Thyroid gland (tissue), 4 donors: ENCODE measurements around the gene PPFIA3. TPM values are rescaled to one million over a fixed set of nuclear protein-coding genes. Genes with fewer than 3 reads are reported as not detected.

Experiments
- DNase-seq, 2 donors: peaks; one replicate each; pipeline ENCODE4 v3.0.0-alpha.2; 2019
- H3K27ac ChIP-seq, 3 donors: fragments of 200-600 bp; sonication (generic); 1 replicate in 2 of 3; 2 replicates in 1 of 3; pipeline ENCODE4 v1.5.1; 2016 to 2019; ENCODE audit warnings: mild to moderate bottlenecking in 1 of 3, moderate library complexity in 1 of 3
- H3K27me3 ChIP-seq: fragments of 200-600 bp; sonication (generic); one replicate; pipeline ENCODE4 v1.5.1; 2019
- H3K36me3 ChIP-seq, 2 donors: fragments of 200-600 bp; sonication (generic); one replicate each; pipeline ENCODE4 v1.5.1; 2016 to 2019
- H3K4me1 ChIP-seq, 2 donors: fragments of 200-600 bp; sonication (generic); one replicate each; pipeline ENCODE4 v1.5.1; 2017 to 2019
- H3K4me3 ChIP-seq, 3 donors: fragments of 200-600 bp; sonication (generic); replicated peaks in 1 of 3; 1 replicate in 2 of 3; 2 replicates in 1 of 3; pipeline ENCODE4 v1.5.1; 2016; ENCODE audit warnings: mild to moderate bottlenecking in 1 of 3
- H3K9me3 ChIP-seq: fragments of 200-600 bp; sonication (generic); one replicate; pipeline ENCODE4 v1.5.1; 2017
- CTCF ChIP-seq, 6 experiments: fragments of 200-600 bp in 3 of 6; fragments of 450-650 bp in 3 of 6; sonication (generic) in 3 of 6; IDR thresholded peaks; one replicate each; pipeline ENCODE4 v1.5.1; 2016 to 2019; ENCODE audit warnings: antibody characterized with exemption in 6 of 6, mild to moderate bottlenecking in 2 of 6, inconsistent platforms in 1 of 6, moderate library complexity in 1 of 6
- POLR2A ChIP-seq, 2 donors: fragments of 450-650 bp; IDR thresholded peaks; one replicate each; pipeline ENCODE4 v1.6.1; 2017; ENCODE audit warnings: antibody characterized with exemption in 2 of 2, mild to moderate bottlenecking in 2 of 2, moderate library complexity in 1 of 2
- WGBS, 2 donors: methylation state at CpG; one replicate each; pipeline ENCODE4 v1.1.5; 2017; 5-methylcytosine and 5-hydroxymethylcytosine counted together
- intact Hi-C: fragments of 100-400 bp; cut with DNase I; formaldehyde crosslinking; loops from one replicate; pipeline ENCODE4 v1.15.1; 2023
- total RNA-seq, 4 donors: library from RNA; depleted of rRNA; stranded (reverse); fragments of >200 nt; gene quantifications; one replicate each; pipeline ENCODE4 v1.2.3, GENCODE V29; 2016

The PPFIA3 gene
- total RNA-seq, 4 donors from 2014 or later, result 4.6 to 7.4 (median 5.3) TPM

DNA sequence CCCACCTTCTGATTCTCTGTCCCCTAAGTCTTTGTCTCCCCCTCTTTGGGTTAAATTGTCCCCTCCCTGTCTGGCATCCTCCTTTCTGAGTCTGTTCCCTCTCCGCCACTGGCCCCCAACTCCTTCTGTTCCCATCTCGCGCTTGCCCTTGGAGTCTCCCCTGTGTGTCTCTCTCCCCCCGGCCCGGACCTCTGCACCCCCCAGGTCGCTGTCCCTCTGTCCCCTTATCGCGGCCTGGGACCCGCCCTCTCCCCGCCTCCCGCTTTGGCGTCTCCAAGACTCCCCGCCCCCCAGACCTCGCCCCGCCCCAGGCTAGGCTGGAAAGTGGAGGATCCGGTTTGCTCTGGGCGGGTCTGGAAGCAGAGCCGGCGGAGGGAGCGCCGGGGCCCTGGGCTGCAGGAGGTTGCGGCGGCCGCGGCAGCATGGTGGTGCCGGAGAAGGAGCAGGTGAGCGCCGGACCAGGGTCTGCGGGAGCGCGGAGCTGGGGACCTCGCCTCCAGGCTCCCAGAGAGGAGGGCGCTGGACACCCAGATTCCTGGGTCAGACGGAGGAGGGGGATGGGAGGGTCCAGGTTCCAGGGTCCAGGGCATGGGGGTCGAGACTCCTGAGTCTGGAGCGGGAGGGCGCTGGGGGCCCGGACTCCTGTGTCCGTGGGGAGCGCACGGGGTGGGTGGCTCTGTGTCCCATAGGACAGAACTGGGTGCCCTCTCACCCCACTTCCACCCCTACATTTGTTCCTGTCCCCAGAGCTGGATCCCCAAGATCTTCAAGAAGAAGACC lies 38.3 kb downstream of the PPFIA3 start, which contains the start of gene TRPM4:
TRPM4 (plus strand) TSS at position 348 of the 780 bp plus-strand sequence; CDS start at position 423, 75 bp downstream.
- Histone ChIP-seq H3K27ac (peak within 1 kb of the TSS; percentile 55 to 84 (median 82)), H3K36me3 (no peaks in the 10 kb centered on the region), H3K4me1 (peaks cover 6 to 21% of the 10 kb centered on the region in 2 donors), H3K9me3 (no peaks in the 10 kb centered on the region), H3K4me3 (peak within 1 kb of the TSS; percentile 66 to 93 (median 82)), H3K27me3 (no peaks in the 10 kb centered on the region)
- peak; percentile 96 to 97 for DNase-seq
- intact Hi-C loops, result no loop called here
- TF ChIP-seq POLR2A (IDR thresholded peaks at IDR 0.05) (peak; percentile 2 to 88), CTCF (IDR thresholded peaks at IDR 0.05) (no peak)
- 1 to 2% methylated on average over 14 to 15 of the region's 41 CpGs for WGBS, 2 donors

DNA sequence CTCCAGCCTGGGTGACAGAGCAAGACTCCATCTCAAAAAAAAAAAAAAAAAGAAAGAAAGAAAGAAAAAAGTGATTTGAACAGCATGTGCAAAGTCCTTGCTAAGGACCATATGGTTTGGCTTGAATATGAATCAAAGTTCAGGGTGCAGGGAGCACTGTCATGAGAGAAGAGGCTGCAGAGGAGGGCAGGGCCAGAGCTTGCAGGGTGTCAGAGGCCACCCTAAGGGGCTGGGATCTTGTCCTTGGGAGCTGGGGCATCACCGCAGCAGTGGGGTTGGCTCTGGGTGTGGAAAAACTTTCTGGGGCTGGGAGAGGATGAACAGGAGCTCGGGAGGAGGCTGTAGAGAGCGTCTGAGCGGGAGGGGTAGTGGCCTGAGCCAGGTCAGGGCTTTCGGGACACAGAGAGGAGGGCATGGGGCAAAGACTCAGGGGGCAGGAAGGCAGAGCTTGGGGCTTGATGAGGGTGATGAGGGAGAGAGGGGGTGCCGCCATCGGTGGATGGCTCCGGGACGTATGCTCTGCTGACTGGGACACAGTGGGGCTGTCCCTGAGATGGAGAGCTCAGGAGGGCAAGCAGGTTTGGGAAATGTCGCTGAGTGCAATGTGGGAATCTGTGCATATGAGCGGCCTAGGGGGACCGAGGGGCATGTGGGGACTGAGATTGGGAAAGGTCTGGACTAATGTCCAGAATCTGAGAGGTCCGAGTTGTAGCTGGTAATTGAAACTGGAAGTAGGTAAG lies 41.3 kb downstream of the PPFIA3 start:
- Histone ChIP-seq H3K27ac (no peak overlapping the region), H3K4me1 (peaks cover 9 to 34% of the 10 kb centered on the region in 2 donors), H3K36me3 (no peaks in the 10 kb centered on the region), H3K4me3 (no peak overlapping the region), H3K9me3 (no peaks in the 10 kb centered on the region), H3K27me3 (no peaks in the 10 kb centered on the region)
- intact Hi-C loops, result no loop called here
- 90 to 91% methylated on average over 13 of the region's 13 CpGs for WGBS, 2 donors
- TF ChIP-seq CTCF (IDR thresholded peaks at IDR 0.05), result no peak
- DNase-seq, result no peak

DNA sequence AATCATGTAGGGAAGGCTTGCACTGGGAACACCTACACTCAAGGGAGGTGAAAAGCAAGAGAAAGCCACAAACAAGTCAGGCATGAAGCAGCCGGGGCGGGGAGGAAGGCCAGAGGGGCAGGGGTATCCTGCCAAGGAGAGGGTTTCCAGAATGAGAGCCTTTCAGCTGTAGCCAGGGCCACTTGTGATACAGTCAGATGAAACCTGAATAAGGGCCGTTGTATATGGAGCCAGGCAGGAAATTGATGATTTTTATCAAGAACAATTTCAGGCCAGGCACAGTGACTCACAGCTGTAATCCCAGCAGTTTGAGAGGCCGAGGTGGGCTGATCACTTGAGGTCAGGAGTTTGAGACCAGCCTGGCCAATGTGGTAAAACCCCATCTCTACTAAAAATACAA lies 42.6 kb downstream of the PPFIA3 start:
- H3K27me3 ChIP-seq, result no peaks in the 10 kb centered on the region
- H3K4me1 ChIP-seq, result peaks cover 12 to 38% of the 10 kb centered on the region in 2 donors
- 14 to 20% methylated on average over 4 of the region's 4 CpGs for WGBS, 2 donors
- DNase-seq, result peak; percentile 75 to 82
- H3K9me3 ChIP-seq, result no peaks in the 10 kb centered on the region
- H3K36me3 ChIP-seq, result no peaks in the 10 kb centered on the region
- H3K4me3 ChIP-seq, result no peak overlapping the region
- H3K27ac ChIP-seq, result peak overlapping the region; percentile 13 to 57 (median 51)
- TF ChIP-seq POLR2A (IDR thresholded peaks at IDR 0.05), result no peak
- TF ChIP-seq CTCF (IDR thresholded peaks at IDR 0.05), result no peak
- intact Hi-C loops, result no loop called here

GRCh38 chr19:49165111-49165750 lies 45.9 kb downstream of the PPFIA3 start:
- Histone ChIP-seq H3K9me3 (no peaks in the 10 kb centered on the region), H3K4me1 (peaks cover 12 to 29% of the 10 kb centered on the region in 2 donors), H3K4me3 (no peak overlapping the region), H3K27me3 (no peaks in the 10 kb centered on the region), H3K36me3 (peaks cover 0 to 3% of the 10 kb centered on the region in 2 donors), H3K27ac (peak overlapping the region; percentile 51 to 88 (median 72))
- 23 to 37% methylated on average over 18 to 24 of the region's 24 CpGs for WGBS, 2 donors
- intact Hi-C loops, result no loop called here
- TF ChIP-seq POLR2A (IDR thresholded peaks at IDR 0.05) (no peak), CTCF (IDR thresholded peaks at IDR 0.05) (no peak)
- DNase-seq, result peak; percentile 65 to 69
